GM18858 (cell line): ENCODE results near the gene TNFAIP8L3.
"Not testable (repeated sequence)": the region's sequence is repeated elsewhere in the genome, so short reads cannot be mapped to it uniquely, and the experiment has no call there.

ENCODE experiments used
- ATAC-seq: cut with Tn5 transposase; IDR thresholded peaks from one replicate; pipeline ENCODE4 v1.9.1; 2021; ENCODE audit not compliant: unreplicated experiment

The TNFAIP8L3 gene

GRCh38 chr15:51062736-51063135 lies 32.0 kb downstream of the TNFAIP8L3 start:
- no peak for ATAC-seq

DNA sequence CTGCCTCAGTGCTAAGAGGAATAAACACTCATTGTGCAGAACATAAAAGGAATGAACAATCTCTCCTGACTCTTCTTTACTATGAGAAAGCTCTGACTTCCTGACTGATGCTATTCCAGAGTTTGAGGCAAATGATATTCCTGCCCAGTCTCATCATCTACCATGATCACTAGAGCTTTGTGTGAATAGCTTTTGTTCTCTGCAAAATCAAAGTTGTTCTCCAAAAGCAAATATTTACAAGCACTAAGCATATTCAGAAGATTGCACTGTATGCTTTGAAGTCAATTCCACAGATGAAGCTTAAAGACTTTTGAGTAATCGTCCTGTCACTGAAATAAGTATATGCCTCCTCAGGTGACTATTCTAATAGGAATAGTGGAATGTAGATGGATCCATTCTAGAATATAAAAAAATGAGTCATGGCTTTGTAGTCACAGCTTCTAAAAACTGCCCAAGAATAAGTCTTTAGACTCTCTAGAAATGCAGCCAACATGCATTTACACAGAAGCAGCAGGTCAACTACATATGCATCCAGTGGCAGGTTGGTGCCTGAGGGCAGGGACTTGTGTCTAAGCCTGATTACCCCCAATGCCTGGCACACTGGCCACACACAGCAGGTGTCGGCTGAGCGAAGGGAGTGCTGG lies 34.6 kb downstream of the TNFAIP8L3 start:
- no peak for ATAC-seq

DNA sequence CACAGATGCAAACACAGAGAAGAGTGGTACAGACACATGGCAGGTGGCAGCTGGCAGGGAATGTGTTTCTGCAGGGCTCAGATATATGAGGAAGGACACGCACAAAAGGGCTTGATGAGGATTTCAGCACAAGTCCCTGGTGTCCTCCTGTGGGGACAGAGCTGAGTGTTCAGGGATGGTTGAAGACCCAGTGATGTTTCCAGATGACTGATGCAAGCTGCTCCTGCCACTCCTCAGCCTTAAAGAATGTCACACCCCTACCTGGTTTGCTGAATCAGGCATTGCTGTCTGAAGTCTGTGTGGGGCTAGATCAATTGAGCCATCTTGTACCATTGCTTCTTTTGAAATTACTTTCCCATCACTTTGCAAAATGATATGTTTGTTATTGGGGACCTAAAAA lies 40.2 kb downstream of the TNFAIP8L3 start:
- ATAC-seq: no peak

DNA sequence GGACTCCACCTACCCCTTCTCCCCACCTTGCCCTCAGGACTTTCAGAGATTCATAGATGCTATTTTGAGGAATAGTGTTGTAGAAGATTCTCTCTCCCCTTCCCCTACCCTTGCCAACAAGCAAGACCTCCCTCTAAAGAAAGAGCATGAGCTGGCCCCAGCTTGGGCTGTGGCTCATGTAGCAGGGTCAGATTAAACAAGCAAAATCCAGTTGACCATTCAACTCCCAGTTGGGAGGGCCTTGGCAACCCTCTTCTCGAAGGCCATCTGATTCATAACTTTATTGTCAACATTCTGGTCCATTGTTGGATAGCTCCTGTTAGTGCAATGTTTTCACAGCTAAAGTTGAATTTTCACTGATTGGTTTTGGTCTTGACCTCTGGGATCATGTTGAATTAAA lies 41.1 kb downstream of the TNFAIP8L3 start:
- no peak for ATAC-seq

DNA sequence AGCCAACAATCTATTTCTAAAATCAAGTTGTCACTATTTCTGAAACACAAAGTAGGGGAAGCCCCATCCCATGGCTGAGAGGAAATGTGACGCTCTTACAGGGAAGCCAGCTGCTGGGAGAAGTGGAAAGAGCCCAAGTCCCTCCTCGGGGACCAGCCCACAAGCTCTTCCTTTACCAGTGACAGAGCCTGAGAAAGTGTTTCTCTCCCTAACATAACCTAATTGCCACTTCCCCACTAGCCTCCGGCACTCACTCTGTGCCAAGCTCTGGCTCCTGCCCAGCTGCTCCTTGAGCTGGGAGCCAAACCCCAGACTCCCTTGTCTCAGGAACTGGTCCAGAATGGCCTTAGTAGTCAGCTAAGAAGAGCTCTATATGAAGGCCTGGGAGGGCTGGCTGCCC lies 42.9 kb downstream of the TNFAIP8L3 start:
- ATAC-seq: no peak

GRCh38 chr15:51049081-51049480 lies 45.6 kb downstream of the TNFAIP8L3 start:
- ATAC-seq: no peak

DNA sequence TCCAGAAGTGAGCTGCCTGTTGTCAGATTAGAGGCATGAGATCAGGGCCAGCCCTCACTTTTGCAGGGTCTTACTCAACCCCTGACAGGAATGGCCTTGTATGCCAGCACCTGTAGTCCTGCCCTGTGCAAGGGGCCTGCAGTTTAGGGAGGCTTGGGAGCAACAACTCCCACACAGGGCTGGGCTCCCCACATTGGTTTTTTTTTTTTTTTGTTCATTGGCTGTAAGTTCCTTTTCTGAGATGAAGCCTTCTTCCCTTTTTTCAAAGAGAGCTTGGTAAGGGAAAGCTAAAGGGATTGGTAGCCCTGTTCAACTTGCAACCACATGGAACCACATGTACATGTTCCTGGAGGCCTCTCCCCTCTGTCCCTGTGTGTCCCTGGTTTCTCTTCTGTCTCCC lies 46.4 kb downstream of the TNFAIP8L3 start:
- no peak for ATAC-seq

- no peak for ATAC-seq
Observed at GRCh38 chr15:51046799-51047449, 47.8 kb downstream of the TNFAIP8L3 start.

DNA sequence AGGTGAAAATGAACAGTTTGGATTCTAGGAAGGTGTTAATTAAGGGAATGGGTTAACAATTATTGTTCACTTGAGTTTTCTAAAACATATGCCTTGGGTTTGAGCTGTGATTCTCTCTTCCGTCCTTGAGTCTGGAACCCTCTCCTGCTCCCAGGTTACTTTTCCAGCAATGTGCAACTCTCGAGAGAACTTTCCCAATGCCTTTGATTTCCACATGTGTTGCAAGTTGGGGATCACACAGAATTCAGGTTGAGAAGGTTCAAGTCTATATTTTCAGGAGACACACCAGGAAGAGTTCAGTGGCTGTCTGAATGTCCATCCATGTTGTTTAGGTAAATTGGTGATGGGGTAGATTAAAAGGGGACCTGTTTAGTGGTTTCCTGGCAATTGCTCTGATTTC lies 48.7 kb downstream of the TNFAIP8L3 start:
- ATAC-seq: no peak

DNA sequence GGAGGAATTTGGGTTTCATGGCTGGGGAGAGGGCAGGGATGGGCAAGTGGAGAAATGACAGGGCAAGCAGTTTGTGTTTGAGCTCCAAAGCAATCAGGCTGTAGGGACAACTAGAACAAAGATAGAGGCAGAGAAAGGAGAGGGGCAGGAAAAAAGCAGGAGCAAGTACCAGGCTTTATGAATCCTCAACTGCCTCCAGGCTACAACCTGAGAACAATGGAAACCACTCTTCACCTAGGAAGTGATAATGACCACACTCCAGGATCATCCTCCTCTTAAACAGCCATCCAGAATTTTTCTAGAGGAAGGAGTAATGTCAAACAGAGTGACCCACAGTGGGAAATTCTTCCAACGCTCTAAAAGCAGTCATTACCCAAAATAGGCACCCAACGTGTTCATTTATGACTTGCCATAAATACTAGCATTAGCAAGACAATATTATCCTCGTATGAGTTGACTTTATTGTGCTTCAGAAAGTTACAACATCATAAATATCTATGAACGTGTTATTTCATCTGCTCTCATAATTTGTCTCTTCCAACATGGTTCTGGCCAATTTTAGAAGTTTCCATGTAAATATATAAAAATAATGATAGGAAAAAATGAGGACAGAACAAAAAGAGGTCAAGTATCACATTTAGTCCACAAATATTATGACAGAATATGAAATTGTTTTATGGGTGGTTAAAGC lies 50.5 kb downstream of the TNFAIP8L3 start:
- ATAC-seq: no peak

DNA sequence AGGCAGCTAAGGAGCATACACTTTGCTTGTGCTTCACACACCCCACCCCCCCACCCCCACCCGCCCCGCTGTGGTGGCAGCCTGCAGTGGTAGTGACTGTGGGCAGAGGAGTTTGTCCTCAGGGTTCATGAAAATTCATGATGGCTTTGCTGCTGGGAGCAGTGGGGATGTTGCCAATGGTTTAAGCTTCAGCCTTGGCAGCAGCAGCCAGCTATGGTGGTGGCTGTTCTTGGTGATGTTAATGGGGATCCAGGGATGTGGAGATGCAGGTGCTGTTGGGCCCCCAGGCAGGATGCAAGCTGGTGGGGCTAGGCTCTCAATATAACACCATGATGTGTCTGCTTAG lies 55.8 kb downstream of the TNFAIP8L3 start:
- no peak for ATAC-seq

GRCh38 chr15:51038162-51038973 lies 56.3 kb downstream of the TNFAIP8L3 start:
- no peak for ATAC-seq

DNA sequence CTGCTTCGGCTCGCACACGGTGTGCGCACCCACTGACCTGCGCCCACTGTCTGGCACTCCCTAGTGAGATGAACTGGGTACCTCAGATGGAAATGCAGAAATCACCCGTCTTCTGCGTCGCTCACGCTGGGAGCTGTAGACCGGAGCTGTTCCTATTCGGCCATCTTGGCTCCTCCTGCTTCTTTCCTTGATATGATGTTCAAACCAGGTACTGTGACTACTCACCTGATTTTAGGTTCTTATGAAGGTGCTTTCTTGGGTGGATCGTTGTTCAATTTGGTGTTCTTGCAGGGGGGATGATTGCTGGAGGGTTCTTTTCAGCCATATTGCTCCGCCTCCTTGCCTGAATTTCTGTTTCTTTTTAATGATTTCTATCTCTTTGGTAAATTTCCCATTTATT lies 57.2 kb downstream of the TNFAIP8L3 start:
- not testable (repeated sequence) for ATAC-seq

GRCh38 chr15:51030649-51031316 lies 63.9 kb downstream of the TNFAIP8L3 start:
- no peak for ATAC-seq

DNA sequence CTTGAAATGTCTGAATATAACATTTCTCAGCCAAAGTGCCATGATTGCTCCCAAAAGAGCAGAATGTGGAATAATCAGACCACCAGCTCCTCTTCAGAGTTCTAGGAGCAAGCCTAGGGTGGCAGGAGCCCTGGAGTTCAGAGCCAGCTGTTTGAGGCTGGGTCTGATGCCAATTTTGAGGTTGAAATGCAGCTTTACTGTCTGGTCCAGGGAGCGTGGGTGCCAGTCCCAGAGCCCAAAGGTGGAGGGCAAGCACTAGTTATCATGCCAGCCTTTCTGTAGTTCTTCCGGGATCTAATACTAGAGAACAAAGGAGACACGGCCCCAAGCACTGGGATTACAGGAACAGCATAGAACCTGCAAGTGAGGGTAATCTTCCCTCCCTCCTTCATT lies 69.3 kb downstream of the TNFAIP8L3 start:
- ATAC-seq: no peak

DNA sequence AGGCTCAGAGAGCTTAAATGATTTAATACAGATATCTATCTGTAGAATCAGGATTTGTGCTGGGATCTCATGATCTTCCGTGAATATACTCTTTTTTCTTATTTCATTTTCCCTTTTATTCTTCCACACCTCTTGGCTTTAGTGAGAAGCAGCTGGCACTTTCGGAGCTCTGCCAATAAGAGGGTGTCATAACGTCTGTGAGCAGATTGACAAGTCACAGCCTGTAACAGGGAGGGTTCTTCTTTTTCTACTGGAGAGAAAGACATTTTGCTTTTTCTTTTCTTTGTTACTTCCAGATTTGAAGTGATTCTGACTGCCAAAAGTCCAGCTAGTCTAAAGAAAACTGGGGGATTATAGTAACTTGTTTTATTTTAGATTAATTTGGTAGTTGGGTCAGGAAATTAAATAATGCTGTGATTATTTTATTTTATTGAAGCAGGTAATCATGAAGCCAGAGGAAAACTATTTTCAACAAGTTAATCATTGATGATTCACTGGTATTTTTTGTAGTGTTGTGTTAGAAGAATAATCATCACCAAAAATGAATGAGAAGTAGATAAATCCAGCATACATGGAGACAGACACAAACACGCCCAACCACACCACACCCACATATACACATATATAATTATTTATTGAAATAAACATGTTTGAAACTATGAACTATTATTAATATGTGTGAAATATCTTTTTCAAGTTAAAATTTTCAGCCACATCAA lies 69.8 kb downstream of the TNFAIP8L3 start:
- no peak for ATAC-seq

DNA sequence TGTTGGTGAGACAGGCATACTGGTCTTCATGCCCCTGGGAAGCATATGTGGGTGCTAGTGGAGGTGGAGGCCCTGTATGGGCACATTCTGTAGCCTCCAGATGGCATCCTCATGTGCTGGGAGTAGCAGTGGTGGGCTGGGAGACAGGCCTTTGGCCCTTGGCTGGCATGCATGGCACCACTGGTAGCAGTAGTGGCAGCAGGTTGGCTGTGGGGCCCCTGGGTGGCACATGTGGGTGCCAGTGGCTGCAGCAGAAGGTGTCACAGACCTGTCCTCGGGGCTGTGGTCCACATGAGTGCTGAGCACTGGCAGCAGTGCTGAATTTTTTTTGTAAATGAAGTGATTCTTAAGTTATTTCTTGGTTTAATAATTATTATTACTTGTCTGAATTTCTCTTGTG lies 71.2 kb downstream of the TNFAIP8L3 start:
- ATAC-seq: no peak

DNA sequence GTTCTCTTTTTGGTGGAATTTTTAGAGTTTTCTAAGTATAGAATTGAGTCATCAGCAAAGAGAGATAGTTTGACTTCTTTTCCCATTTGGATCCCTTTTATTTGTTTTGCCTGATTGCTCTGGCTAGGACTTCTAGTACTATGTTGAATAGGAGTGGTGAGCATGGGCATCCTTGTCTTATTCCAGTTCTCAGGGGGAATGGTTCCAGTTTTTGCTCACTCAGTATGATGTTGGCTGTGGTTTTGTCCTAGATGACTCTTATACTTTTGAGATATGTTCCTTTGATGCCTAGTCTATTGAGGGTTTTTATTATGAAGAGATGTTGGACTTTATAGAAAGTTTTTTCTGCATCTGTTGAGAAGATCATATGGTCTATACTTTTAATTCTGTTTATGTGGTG lies 72.5 kb downstream of the TNFAIP8L3 start:
- no peak for ATAC-seq

DNA sequence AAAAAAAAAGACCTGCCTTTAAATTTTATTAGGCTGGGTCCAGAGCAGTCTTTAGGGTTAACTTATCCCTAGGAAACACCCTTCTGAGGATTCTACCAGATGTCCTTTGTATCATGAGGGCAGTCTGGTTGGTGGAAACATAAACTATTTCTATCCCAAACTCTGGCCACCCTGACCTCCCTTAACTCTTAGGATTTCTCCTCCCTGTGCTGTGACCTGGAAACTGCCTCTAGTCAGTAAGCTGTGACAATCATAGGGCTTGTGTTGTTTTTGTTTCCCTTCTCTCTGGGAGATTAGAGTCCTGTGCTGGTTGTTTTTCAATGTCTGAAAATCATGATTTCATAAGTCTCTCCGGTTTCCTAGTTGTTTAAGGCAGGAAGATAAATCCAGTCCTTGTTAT lies 78.1 kb downstream of the TNFAIP8L3 start:
- ATAC-seq: no peak

GRCh38 chr15:51011212-51011611 lies 83.5 kb downstream of the TNFAIP8L3 start:
- ATAC-seq: no peak
